ENCODE data around the gene TECR. TPM values are rescaled to one million over a fixed set of nuclear protein-coding genes. Genes with fewer than 3 reads are reported as not detected.

Gene TECR
- total and polyA plus RNA-seq, 9 of the 15 experiments (the other 6 are each of a cell fraction or from before 2014, with no cell fraction given) = 29.3 to 211 (median 81.4) TPM

- peak; percentile 70; the same call in 1 of the 2 replicates for TF ChIP-seq TFAP4 (CRISPR knock-in tag; IDR thresholded peaks at IDR 0.05; ENCODE audit: borderline replicate concordance)
- no peak for TF ChIP-seq RFX7 (CRISPR knock-in tag; IDR thresholded peaks at IDR 0.05)
- no peak for TF ChIP-seq CREM (IDR thresholded peaks at IDR 0.05; ENCODE audit: low read depth)
- no peak for TF ChIP-seq MXI1 (IDR thresholded peaks at IDR 0.05; ENCODE audit: low read depth, low read length)
- TF ChIP-seq ZNF140 (CRISPR knock-in tag; IDR thresholded peaks at IDR 0.05) = no peak
- no peak for TF ChIP-seq ZNF512 (tag; IDR thresholded peaks at IDR 0.05)
- no peak for TF ChIP-seq NFYB (IDR thresholded peaks at IDR 0.05; ENCODE audit: extremely low read depth, insufficient read length)
- TF ChIP-seq HBP1 (CRISPR knock-in tag; IDR thresholded peaks at IDR 0.05) = no peak
- TF ChIP-seq RAD51 (IDR thresholded peaks at IDR 0.05; ENCODE audit: borderline replicate concordance, low read depth) = no peak
- no peak for TF ChIP-seq PML (IDR thresholded peaks at IDR 0.05; ENCODE audit: low read length)
- TF ChIP-seq HDAC1 (IDR thresholded peaks at IDR 0.05) = 0 out of 4 replicates have a peak, but pooled peaks of 1 of the 2 experiments have one; percentile 22
- TF ChIP-seq RBM15 (IDR thresholded peaks at IDR 0.05; ENCODE audit: insufficient read depth, low read length) = no peak
- peak; percentile 59 to 78 for TF ChIP-seq KDM1A (IDR thresholded peaks at IDR 0.05)
- TF ChIP-seq HLTF (IDR thresholded peaks at IDR 0.05) = no peak
- TF ChIP-seq EP400 (IDR thresholded peaks at IDR 0.05) = peak; percentile 34
- TF ChIP-seq GABPA (tag; conservative IDR thresholded peaks at IDR 0.05; ENCODE audit: low read depth) = no peak
- no peak for TF ChIP-seq ZBTB49 (CRISPR knock-in tag; IDR thresholded peaks at IDR 0.05; ENCODE audit: borderline replicate concordance)
- TF ChIP-seq NR3C1 (CRISPR knock-in tag; IDR thresholded peaks at IDR 0.05) = no peak
- TF ChIP-seq ZNF253 (CRISPR knock-in tag; conservative IDR thresholded peaks at IDR 0.05) = no peak
- no peak for TF ChIP-seq ID3 (CRISPR knock-in tag; IDR thresholded peaks at IDR 0.05)
- no peak for TF ChIP-seq ID3 (tag; IDR thresholded peaks at IDR 0.05)
Observed at GRCh38 chr19:14528419-14529253, 758 bp upstream of the TECR start (continued).
